Right kidney (tissue), 1 donor: ENCODE results near the gene RPN1.

Source experiments
- DNase-seq: peaks from one replicate; pipeline ENCODE4 v3.0.0-alpha.2; 2016

RPN1 gene

GRCh38 chr3:128653993-128654805, 3.6 kb upstream of the RPN1 start:
- DNase-seq = peak; percentile 35

GRCh38 chr3:128653383-128653992, 2.9 kb upstream of the RPN1 start:
- peak; percentile 26 for DNase-seq

- DNase-seq = no peak
Measured at GRCh38 chr3:128648940-128649663, 1.5 kb downstream of the RPN1 start.

- no peak for DNase-seq
Measured at GRCh38 chr3:128648402-128648801, 2.2 kb downstream of the RPN1 start.

GRCh38 chr3:128647307-128647706, 3.3 kb downstream of the RPN1 start:
- no peak for DNase-seq

- DNase-seq = no peak
Measured at GRCh38 chr3:128634075-128634611, 16.5 kb downstream of the RPN1 start.

- no peak for DNase-seq
Measured at GRCh38 chr3:128632301-128632700, 18.3 kb downstream of the RPN1 start.

GRCh38 chr3:128629936-128630335, 20.7 kb downstream of the RPN1 start:
- no peak for DNase-seq

GRCh38 chr3:128625409-128625945, 25.1 kb downstream of the RPN1 start:
- no peak for DNase-seq

- DNase-seq = no peak
Measured at GRCh38 chr3:128624526-128625138, 26.0 kb downstream of the RPN1 start.

- no peak for DNase-seq
Measured at GRCh38 chr3:128623762-128624176, 26.8 kb downstream of the RPN1 start.

GRCh38 chr3:128621931-128622330, 28.7 kb downstream of the RPN1 start:
- no peak for DNase-seq

GRCh38 chr3:128621234-128621633, 29.4 kb downstream of the RPN1 start:
- no peak for DNase-seq

- no peak for DNase-seq
Measured at GRCh38 chr3:128620268-128620691, 30.3 kb downstream of the RPN1 start.

- DNase-seq = no peak
Measured at GRCh38 chr3:128619146-128619890, 31.3 kb downstream of the RPN1 start.

- no peak for DNase-seq
Measured at GRCh38 chr3:128618398-128618726, 32.3 kb downstream of the RPN1 start.

- DNase-seq = peak; percentile 93
Measured at GRCh38 chr3:128617557-128618397, 32.8 kb downstream of the RPN1 start.

- DNase-seq = no peak
Measured at GRCh38 chr3:128617270-128617556, 33.4 kb downstream of the RPN1 start.

GRCh38 chr3:128616516-128617269, 33.9 kb downstream of the RPN1 start:
- no peak for DNase-seq

- DNase-seq = no peak
Measured at GRCh38 chr3:128614076-128614475, 36.5 kb downstream of the RPN1 start.
